CD4-positive, alpha-beta T cell treated with Interleukin-17A for 4 hours (primary cell): ENCODE results near the gene PCBD2.

ENCODE experiments used
- DNase-seq: peaks from one replicate; pipeline ENCODE4 v3.0.0-alpha.2; 2020; ENCODE audit warnings: mixed read lengths

PCBD2 gene

DNA sequence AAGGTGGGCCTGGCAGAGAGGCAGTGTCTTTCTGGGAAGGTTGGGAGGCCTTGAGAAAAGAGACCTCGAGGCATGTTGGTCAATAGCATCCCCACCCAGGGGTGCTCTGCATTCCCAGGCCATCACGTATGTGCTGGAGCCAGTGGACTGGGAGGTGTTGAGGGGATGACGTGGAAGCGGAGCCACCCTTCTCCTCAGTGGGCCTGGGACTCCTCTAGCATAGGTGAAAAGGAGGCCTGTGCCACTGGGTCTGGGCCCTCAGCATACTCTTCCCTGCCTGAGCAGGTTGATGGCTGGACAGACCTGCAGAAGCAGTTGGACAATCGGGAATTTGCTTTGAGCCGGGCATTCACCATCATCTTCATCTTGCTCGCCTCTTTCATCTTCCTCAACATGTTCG lies 103.6 kb downstream of the PCBD2 start:
- DNase-seq: no peak

DNA sequence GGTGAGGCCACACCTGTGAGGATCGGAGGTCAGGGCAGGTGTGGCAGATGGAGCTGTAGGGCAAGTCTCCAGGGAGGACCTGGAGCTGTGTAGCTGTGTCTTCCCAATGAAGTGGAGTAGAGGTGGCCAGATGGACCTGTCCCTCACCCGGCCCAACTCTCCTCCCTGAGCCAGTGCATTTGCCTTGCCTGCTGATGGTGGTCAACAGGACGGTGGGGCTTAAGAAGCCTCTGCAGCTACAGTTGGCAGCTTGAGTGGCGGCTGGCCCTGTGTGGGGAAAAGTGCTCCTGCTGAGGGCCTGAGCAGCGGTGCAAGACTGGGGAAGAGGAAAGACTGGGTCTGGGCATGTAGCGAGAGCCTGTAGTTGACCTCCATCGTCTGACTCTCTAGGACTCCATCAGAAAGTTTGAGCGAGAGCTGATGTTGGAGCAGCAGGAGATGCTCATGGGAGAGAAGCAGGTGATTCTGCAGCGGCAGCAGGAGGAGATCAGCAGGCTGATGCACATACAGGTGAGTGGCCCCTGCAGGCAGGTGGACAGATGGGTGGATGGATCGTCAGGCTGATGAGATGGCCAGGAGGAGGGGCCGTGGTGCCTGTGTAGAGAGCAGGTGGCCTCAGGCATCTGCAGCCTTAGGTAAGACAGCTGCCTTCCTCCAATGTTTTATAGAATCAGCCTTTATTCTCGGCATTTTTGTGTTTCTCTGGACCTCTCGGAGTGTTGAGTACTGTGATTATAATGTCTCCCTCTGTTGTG lies 104.2 kb downstream of the PCBD2 start:
- no peak for DNase-seq

DNA sequence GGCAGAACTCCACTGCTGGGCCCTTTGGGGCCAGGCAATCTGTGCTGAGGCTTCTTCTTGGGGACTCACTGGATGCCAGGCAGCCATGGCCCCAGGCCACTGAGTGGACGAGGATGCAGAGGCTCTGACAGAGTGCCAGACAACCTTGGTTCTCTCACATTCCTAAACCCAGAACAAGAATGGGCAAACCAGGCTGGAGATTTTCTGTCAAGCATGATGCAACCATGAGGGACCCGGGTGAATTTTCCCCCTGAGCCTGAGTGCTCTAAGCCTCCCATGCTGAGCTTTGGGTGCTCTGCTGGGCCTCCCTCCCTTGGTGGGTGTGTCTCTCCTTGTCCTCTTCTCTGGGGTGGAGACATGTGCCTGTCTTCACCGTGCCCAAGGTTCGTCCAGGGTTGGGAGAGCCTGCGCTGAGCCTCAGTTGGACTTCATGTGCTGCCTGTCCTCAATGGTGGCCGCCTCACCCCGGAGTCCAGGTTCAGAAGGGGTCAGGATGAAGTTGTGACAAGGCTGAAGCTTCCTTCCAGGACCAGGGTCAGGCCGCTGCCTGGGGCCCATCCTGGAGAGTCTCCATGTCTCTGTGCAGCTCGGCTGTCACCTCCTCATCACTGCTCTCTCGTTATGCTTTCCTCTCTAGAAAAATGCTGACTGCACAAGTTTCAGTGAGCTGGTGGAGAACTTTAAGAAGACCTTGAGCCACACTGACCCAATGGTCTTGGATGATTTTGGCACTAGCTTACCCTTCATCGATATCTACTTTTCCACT lies 105.0 kb downstream of the PCBD2 start:
- no peak for DNase-seq

DNA sequence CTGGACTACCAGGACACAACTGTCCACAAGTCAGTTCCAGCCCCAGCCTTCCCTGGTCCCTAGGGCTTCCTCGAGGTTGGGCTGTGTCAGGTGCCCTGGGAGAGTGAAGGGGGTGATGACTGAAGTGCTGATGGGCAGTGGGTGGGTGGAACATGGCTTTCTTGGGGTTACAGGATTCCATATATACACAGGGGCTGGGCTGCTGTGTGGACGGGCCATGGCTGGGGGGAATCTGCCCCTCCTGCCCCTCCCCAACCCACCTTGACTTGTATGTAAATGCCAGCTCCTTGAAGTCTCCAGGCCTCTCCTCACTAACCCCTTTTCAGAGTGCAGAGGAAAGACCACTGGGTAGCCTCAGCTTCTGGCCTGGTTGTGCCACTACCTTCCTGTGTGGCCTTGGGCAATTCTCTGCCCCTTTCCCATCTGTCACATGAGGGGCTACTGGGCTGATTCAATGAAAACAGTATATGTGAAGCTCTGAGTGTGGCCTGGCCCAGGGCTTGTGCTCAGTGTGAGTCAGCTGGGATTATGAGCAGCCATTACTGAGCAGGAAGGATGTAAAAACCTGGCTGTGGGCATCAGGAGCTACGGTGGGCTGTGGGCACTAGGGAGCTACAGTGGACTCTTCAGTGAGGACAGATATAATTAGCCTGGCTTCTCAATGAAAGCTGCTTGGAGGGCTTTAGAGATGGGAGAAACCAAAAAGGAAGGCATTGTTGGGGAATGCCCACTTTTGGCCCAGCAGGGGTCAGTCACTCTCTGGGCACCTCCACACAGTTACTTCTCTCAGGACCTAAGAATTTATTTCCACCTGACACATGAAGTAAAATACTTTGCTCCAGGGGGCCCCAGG lies 105.8 kb downstream of the PCBD2 start:
- DNase-seq: no peak

DNA sequence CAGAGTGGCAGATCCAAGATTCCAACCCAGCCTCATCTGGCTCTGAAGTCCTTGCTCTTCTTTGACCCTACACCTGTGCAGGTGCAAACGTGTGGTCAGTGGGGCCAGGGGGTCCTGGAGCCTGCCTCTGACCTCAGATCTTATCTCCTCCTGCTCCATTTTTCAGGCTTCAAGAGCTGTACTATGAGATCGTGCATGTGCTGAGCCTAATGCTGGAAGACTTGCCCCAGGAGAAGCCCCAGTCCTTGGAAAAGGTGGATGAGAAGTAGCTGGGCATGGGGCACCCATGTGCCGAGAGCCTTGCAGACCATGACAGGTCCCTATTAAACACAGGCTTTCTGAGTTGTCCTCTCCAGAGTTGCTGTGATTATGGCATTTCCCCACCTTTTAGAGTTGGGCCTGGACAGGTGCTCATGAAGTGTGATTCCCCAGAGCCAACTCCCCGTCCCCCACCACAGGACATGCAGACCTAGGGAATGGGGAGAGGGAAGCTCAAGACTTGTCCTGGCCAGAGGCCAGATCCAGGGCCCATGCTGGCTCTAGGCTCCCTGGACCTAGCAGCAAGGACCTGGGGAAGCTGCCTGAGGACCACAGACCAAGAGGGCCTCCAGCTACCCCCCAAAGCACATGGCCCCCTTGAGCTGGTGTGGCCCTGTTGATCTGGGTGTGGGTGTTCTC lies 106.6 kb downstream of the PCBD2 start:
- DNase-seq: no peak

DNA sequence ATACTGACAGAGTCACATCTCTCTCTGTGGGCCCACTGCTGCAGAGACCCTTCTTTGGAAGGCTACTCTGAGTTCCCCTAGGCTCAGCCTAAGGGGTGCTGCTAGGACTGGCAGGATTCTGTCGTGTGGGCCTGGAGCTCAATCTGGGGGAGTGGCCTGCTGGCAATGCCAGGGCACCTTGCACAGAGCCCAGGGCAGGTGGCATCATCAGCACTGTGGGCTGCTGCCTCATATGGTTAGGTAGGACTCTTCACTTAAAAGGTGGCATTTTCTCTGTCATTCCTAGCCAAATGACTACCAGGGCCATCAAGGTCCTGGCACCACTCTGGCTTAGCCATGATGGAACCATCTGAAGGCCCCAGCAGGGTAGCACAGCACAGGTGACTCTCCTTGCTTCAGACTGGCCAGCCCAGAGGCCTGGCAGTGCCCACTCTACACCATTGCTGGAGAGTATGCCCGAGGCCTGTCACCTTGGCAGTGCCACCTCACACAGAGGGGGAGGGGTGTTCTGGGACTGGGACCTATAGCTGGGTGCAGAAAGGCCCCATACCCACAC lies 107.2 kb downstream of the PCBD2 start:
- DNase-seq: no peak
